Left cardiac atrium (tissue), 4 donors: ENCODE data around the gene TSHZ2. TPM values are rescaled to one million over a fixed set of nuclear protein-coding genes. Genes with fewer than 3 reads are reported as not detected.
"Not testable (repeated sequence)": the region's sequence is repeated elsewhere in the genome, so short reads cannot be mapped to it uniquely, and the experiment has no call there.

Experiments used
- ATAC-seq, 2 donors: fragments of 200-7000 bp; cut with Tn5 transposase; one replicate each; pipeline ENCODE4 v1.9.1; 2020; ENCODE audit warnings: mild to moderate bottlenecking in 2 of 2, moderate library complexity in 2 of 2
- DNase-seq: peaks from one replicate; pipeline ENCODE4 v3.0.0-alpha.2; 2020
- intact Hi-C, 2 donors: fragments of 100-400 bp; cut with DNase I; formaldehyde crosslinking; loops; one replicate each; pipeline versions ENCODE4 v1.14.1 to v1.15.1; 2022 to 2023
- total RNA-seq, 2 donors: library from RNA; stranded (reverse); fragmentation: NEBNext Ultra II Directional; extraction: Animal tissue kit (Norgen Biotek cat#: 25700); gene quantifications; one replicate each; pipeline ENCODE4 v1.2.1, GENCODE V29; 2021
- donor health status: DM: no; HTN: yes; CAD: no.
- donor health status: DM: no; HTN: yes; CAD: no; lungs with severe emphysema.
- donor health status: DM: yes; HTN: yes; CAD: no.
- donor health status: Dilated cardiomyopathy.

Gene TSHZ2
- total RNA-seq, 2 donors from 2014 or later, result 12.0 to 12.6 TPM

DNA sequence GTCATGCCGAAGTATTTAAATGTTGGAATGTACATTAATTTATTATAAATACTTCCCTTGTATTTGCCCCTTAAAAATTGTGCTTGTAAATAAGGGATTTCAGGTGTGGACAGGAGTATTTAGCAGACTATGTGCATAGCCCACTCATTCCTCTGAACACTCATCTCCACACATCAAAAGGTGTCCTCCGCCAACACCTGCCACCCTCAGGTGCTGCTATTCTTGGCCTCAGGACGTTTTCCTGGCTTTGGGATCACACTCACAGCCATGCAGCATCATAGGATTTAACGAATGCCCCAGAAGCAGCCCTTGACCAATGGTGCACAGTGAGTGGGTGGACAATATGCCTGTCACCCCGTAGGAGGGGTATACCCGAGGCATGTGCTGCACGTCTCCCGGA, 390.6 kb downstream of the TSHZ2 start:
- ATAC-seq, result no peak
- no peak for DNase-seq
- intact Hi-C loops, result no loop called here

DNA sequence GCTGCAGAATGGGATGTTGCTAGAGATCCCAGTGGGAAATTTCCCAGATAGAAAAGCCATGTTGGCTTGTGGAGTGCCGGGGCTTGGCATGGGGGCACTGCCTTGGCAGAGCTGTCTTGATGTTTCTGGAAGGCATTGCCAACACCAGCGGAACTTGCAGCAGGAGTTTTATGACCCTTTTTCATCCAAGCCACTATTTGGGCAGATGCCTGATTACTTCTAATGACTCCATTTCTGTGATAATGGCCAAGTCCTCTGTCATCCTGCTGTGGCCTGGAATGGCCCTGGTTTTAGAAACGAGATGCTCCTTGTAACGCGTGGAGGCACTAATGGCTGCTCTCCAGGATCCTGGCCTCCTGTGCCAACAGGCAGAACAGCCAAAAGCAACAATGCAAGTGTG, 392.5 kb downstream of the TSHZ2 start:
- no peak for DNase-seq
- intact Hi-C loops, result no loop called here
- peak in 1 of 2 donors; percentile 19 for ATAC-seq

- no peak for ATAC-seq
These were observed 392.9 kb downstream of the TSHZ2 start for GRCh38 chr20:53365076-53365475.

DNA sequence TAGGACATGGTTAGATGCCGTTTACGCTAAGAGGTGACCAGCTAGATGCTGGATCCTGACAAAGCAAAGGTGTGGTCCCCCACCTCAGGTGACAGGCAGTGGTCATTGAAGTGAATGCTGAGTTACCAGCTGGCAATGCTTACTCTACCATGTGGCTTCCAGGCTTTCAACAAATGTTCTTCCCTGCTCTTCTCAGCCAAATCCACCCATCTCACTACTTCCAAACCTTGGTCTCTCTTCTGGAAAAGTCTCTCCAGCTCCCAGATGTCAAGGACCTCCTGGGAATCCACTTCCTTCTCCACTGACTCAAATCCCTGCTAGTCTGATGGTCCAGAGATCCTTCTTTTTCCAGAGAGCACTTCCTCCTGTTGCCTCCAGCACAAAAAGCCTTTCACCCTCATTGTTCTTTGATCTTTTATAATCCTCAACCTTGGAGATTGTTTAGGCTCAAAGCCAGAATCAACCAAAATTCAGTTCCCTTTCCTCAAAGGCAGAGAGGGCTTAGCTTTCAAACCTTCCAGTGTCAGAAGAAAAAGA, 393.4 kb downstream of the TSHZ2 start:
- ATAC-seq, result no peak
- no peak for DNase-seq
- intact Hi-C loops, result no loop called here

More at GRCh38 chr20:53365076-53365475, 392.9 kb downstream of the TSHZ2 start:
- intact Hi-C loops, result no loop called here
- no peak for DNase-seq

GRCh38 chr20:53366928-53367327, 394.8 kb downstream of the TSHZ2 start:
- intact Hi-C loops, ATAC-seq, DNase-seq: not testable (repeated sequence)

DNA sequence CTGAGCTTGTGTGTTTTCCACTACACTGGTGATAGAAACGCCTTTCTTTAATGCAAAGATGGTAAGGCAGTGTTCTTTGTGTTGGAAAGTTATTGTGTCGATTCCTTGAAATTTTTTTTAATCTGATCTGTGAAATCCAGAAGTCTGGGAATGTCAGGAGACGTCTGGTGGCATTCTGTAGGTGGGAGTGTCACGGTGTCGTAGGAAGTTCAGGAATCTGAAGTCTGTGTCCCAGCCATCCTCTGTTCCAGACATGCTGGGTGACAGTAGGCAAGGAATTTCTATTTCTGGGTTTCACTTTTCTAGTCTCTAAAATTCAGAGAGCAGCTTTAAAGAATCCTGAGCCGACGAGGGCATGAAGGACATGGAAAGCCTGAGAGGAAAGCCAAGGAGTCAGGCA, 397.7 kb downstream of the TSHZ2 start:
- intact Hi-C loops, result no loop called here
- no peak for ATAC-seq
- DNase-seq, result no peak

GRCh38 chr20:53370345-53370961, 398.3 kb downstream of the TSHZ2 start:
- intact Hi-C loops, result no loop called here
- no peak for DNase-seq
- no peak for ATAC-seq

GRCh38 chr20:53371216-53371615, 399.1 kb downstream of the TSHZ2 start:
- ATAC-seq, result no peak
- intact Hi-C loops, result no loop called here
- no peak for DNase-seq

- no peak for ATAC-seq
- intact Hi-C loops, result no loop called here
- DNase-seq, result no peak
These were observed 403.9 kb downstream of the TSHZ2 start for GRCh38 chr20:53376021-53376420.

- intact Hi-C loops, result no loop called here
- DNase-seq (no peak), ATAC-seq (no peak)
These were observed 407.1 kb downstream of the TSHZ2 start for GRCh38 chr20:53379014-53379832.

DNA sequence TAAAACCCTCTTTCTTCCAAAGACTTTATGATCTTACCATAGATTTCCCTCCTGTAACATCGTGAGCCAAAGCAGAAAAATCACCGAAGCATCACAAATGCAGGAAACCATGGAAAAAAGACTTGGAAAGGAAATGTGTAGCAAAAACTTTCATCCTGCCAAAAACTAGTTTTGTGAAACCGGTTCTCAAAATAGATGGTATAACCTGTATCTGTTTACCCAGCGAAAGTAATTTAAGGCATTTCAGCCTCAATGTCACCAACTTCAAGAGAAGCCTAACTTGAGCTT, 407.6 kb downstream of the TSHZ2 start:
- ATAC-seq (no peak), DNase-seq (no peak)
- intact Hi-C loops, result no loop called here

DNA sequence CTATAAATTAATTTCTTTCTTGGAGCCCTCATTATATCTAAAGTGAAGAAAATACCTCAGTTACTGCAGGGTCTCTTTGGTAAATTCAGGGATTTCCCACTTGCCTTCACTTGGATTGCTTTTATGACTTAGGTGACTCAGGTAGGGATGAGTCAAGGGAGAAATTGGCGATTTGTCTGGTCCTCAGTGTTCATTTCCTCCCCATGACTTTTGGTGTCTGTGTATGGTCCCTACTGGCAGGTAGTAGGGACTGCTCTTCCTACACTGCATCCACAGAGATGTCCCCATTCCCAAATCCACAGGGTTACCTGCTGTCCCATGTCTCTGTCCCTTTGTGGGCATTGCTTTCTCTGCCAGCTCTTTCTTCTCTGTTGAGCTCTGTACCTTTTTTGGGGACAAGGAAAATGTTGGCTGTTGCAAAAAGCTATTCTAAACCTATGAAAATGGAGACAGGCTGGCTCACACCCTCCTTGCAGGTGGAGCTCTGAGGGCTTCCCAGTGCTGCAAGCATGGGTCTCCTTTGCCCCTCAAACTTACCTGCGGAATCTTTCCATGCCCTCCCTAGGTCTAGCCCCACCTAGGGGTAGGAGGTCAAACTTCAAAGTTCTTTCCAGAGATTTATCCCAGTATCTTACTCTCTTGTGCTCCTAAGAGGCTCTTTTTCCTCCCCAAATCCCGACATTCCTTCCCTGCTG, 409.6 kb downstream of the TSHZ2 start:
- no peak for DNase-seq
- intact Hi-C loops, result no loop called here
- no peak for ATAC-seq

GRCh38 chr20:53382263-53382844, 410.2 kb downstream of the TSHZ2 start:
- ATAC-seq, result peak in 1 of 2 donors; percentile 27
- DNase-seq, result no peak
- intact Hi-C loops, result no loop called here

DNA sequence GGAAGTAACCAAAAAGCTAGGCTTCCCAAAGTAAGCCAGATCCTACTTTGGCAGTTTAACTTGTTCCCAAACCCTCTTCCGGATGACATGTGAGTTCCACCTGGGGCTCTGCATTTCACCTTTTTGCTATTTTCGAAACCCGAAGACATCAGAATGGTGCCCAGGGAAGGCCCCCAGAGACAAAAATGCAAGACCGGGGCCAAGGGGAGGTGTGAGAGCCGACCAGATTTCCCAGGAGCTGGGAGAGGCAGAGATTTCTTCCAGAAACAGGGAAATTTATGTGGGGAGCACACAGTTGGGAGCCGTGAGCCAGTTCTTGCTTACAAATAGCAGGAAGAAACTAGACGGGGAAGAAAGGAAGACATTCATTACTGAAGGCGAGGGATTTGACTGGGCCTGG, 411.8 kb downstream of the TSHZ2 start:
- no peak for ATAC-seq
- no peak for DNase-seq
- intact Hi-C loops, result no loop called here

DNA sequence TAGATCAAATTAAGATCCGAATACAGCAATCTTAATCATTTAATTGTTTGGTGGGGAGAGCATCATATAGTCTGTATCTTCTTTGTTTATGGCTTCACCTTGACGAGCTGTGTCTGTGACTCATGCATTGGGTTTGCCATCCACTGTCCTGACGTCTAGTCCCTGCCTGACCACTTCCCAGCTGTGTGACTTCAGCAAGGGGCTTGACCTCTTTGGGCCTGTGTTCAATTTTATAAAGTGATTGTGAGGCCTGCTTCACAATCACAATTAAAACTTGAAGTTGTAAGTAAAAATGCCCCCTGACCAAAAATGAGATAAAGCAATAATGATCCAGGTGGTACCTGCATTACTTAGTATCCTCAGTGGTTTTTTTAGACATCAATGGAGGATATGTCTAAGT, 412.2 kb downstream of the TSHZ2 start:
- DNase-seq (no peak), ATAC-seq (no peak)

GRCh38 chr20:53385941-53386767, 414.0 kb downstream of the TSHZ2 start:
- intact Hi-C loops, result no loop called here

More for the DNA sequence above, 412.2 kb downstream of the TSHZ2 start:
- intact Hi-C loops, result no loop called here

DNA sequence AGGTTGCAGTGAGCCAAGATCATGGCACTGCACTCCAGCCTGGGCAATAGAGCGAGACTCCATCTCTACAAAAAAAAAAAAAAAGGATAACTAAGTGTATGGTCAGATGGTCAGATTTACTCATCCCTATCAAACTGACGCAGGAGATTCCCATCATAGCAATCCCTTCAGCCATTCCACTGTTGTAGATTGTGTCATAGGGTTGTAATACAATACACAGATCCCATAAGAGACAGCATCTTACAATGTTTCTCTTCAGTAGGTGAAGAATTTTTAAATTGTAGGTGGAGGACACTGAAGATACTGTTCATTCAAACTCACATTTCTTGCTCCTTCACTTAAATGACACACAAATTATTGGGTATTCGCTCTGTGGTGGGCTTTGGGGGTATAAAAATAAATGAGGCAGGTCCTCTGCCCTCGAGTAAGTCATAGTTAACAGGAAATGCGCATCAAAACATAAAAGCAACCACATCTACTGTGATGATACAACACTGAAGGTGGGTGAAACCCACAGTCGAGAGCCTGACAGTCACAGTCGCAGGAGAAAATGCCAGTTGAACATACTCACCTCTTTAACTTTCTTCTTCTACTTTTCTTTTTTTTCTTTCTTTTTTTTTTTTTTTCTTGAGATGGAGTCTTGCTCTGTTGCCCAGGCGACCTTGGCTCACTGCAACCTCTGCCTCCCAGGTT, 416.0 kb downstream of the TSHZ2 start:
- intact Hi-C loops, result no loop called here
- no peak for ATAC-seq
- no peak for DNase-seq

More at GRCh38 chr20:53385941-53386767, 414.0 kb downstream of the TSHZ2 start:
- ATAC-seq, result no peak
- DNase-seq, result no peak

DNA sequence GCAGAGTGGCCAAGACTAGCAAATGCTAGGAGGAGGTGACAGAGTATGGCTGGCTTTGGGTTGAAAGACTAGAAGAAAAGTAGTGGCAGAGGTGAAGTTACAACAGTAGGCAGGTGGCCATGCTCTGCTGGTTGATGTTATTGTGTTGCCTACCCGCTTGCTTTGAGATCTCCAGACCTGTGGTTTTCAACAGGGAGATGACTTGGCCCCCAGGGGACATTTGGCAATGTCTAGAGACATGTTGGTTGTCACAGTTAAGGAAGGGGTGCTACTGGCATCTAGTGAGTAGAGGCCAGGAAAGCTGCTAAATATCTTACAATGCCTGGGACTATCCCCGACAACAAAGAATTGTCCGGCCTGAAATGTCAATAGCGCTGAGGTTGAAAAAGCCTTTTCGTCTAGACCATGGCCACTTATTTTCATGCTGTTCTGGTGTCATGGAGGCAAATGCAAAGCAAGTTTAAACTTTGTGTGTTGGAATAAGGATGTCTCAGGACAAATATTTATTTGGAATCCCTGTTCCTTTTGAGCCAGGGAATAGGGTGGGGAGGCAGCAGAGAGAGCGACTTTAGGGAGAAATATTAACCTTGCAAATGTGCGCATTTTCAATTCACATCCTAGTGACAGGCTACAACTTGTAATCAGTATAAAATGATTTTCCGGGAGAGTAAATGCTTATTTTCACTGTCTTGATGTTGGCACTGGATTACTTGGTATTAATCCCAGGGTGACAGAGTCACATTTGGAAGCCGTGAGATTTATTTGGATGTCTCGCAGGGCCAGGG, 417.6 kb downstream of the TSHZ2 start:
- ATAC-seq (no peak), DNase-seq (no peak)
- intact Hi-C loops, result no loop called here
